PC-9 (cell line): Measurements from ENCODE around the gene NELL1. TPM values are rescaled to one million over a fixed set of nuclear protein-coding genes. Genes with fewer than 3 reads are reported as not detected.

Experiments
- BruUV-seq: library from RNA; stranded (reverse); fragments of 400-500 nt; replicated peaks from 2 replicates; lab custom pipeline; 2021; lab: Mats Ljungman, UMichigan
- CTCF ChIA-PET: fragments of 300-600 bp; sonication (Branson Sonifier 250); formaldehyde crosslinking; loops from one replicate; lab custom pipeline; 2022; ENCODE audit warnings: antibody characterized with exemption; lab: Charles Lee
- POLR2A ChIA-PET: fragments of 300-600 bp; sonication (Branson Sonifier 250); formaldehyde crosslinking; loops from one replicate; lab custom pipeline; 2022; ENCODE audit warnings: antibody characterized with exemption; ENCODE audit not compliant: unreplicated experiment; lab: Charles Lee
- DNase-seq, 2 experiments: peaks; one replicate each; pipeline versions ENCODE4 v3.0.0 to v3.0.0-alpha.2; 2015 to 2022; ENCODE audit warnings: mixed read lengths in 1 of 2
- H2AFZ ChIP-seq: fragments of 200-600 bp; sonication (generic); 2 replicates; pipeline ENCODE4 v1.8.1; 2017; ENCODE audit warnings: antibody characterized with exemption
- H3F3A ChIP-seq: fragments of 200-600 bp; sonication (generic); 2 replicates; pipeline ENCODE4 v1.8.1; 2017; ENCODE audit warnings: antibody characterized with exemption, mild to moderate bottlenecking, low read depth; ENCODE audit not compliant: insufficient read depth
- H3K27ac ChIP-seq: fragments of 200-600 bp; sonication (generic); 2 replicates; pipeline ENCODE4 v1.6.1; 2016; ENCODE audit warnings: mixed run types
- H3K27me3 ChIP-seq: fragments of 200-600 bp; sonication (generic); 2 replicates; pipeline ENCODE4 v1.6.1; 2016; ENCODE audit warnings: low read depth, mixed run types; ENCODE audit not compliant: insufficient read depth
- H3K36me3 ChIP-seq: fragments of 200-600 bp; sonication (generic); 2 replicates; pipeline ENCODE4 v1.6.1; 2016; ENCODE audit warnings: low read depth, mixed run types
- H3K4me1 ChIP-seq: fragments of 200-600 bp; sonication (generic); replicated peaks from 2 replicates; pipeline ENCODE4 v1.6.1; 2016; ENCODE audit warnings: mixed run types; ENCODE audit not compliant: insufficient read depth
- H3K4me2 ChIP-seq: fragments of 200-600 bp; sonication (generic); 2 replicates; pipeline ENCODE4 v1.6.1; 2017; ENCODE audit warnings: mixed run types
- H3K4me3 ChIP-seq: fragments of 200-600 bp; sonication (generic); 2 replicates; pipeline ENCODE4 v1.6.1; 2016; ENCODE audit warnings: mixed run types
- H3K79me2 ChIP-seq: fragments of 200-600 bp; sonication (generic); 2 replicates; pipeline ENCODE4 v1.6.1; 2017; ENCODE audit warnings: low read depth, mixed run types
- H3K9me2 ChIP-seq: fragments of 200-600 bp; sonication (generic); 2 replicates; pipeline ENCODE4 v1.8.1; 2017; ENCODE audit warnings: mild to moderate bottlenecking; ENCODE audit not compliant: insufficient read depth
- H3K9me3 ChIP-seq: fragments of 200-600 bp; sonication (generic); 2 replicates; pipeline ENCODE4 v1.8.1; 2016; ENCODE audit warnings: low read depth; ENCODE audit not compliant: insufficient read depth
- H4K20me1 ChIP-seq: fragments of 200-600 bp; sonication (generic); 2 replicates; pipeline ENCODE4 v1.8.1; 2017; ENCODE audit not compliant: insufficient read depth
- CTCF ChIP-seq: fragments of 200-600 bp; sonication (generic); conservative IDR thresholded peaks from 2 replicates; pipeline ENCODE4 v1.6.1; 2017; ENCODE audit warnings: mixed run types, antibody characterized with exemption, mild to moderate bottlenecking, moderate library complexity
- EZH2 ChIP-seq: fragments of 200-600 bp; sonication (generic); IDR thresholded peaks from 2 replicates; pipeline ENCODE4 v1.8.0; 2017; ENCODE audit warnings: antibody characterized with exemption, low read depth
- intact Hi-C: fragments of 100-400 bp; cut with micrococcal nuclease; formaldehyde crosslinking; loops from one replicate; pipeline ENCODE4 v1.10.0; 2022; ENCODE audit not compliant: unreplicated experiment
- total RNA-seq: library from RNA; stranded (reverse); gene quantifications from 2 replicates; pipeline ENCODE4 v1.2.3, GENCODE V29; 2021

The NELL1 gene
- total RNA-seq, 1 experiment from 2014 or later, result not detected

DNA sequence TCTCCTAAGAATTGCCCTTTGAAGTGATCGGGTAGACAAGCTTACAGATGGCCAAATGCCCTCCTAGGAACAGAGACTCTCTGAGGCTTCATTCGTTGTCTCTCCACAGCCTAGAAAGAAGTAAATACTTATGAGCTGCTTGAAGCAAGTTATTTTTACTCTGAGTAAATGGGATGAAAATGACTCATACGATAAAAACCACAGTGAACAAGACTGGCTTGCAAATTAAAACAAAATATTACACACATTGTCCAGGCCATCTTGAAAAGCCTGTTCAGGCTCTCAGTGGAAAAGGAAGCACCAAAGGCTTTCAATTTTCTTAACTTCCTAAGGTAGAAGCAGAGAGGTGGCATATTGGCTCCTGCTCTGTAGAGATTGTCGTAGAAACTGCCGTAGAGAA lies 294.2 kb downstream of the NELL1 start:
- no TSS peak for BruUV-seq
- Histone ChIP-seq H3K4me1 (no peaks in the 10 kb centered on the region), H2AFZ (no peak overlapping the region), H3K9me2 (no peaks in the 10 kb centered on the region), H3K36me3 (no peaks in the 10 kb centered on the region), H3K9me3 (no peaks in the 10 kb centered on the region), H3K4me3 (no peak overlapping the region), H4K20me1 (no peaks in the 10 kb centered on the region), H3K27me3 (peaks cover 5% of the 10 kb centered on the region; the same call in 1 of the 2 replicates), H3K4me2 (no peak overlapping the region), H3K79me2 (no peaks in the 10 kb centered on the region), H3F3A (no peaks in the 10 kb centered on the region), H3K27ac (no peak overlapping the region)
- intact Hi-C loops, result no loop called here
- ChIA-PET POLR2A (no interaction called here), CTCF (no interaction called here)
- no peak for DNase-seq
- TF ChIP-seq CTCF (no peak), EZH2 (no peak)

DNA sequence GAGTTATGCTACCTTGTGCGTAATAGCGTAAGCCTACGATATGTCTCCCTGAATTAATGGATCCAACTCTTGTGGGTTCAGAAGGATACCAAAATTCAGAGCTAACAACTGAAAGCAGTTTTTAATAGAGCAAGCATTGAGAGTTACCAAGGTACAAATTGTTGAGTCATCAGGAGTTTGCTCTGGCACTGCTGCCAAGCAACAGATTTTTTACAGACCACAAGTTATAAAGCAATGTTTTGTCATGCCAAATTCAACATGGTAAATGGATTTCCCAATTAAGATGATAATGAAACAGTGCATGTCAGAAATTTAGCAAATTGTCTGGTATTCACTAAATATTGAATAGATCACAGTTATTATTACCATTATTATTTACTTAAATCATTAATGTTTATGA lies 295.6 kb downstream of the NELL1 start:
- Histone ChIP-seq H4K20me1 (no peaks in the 10 kb centered on the region), H3K4me3 (no peak overlapping the region), H3K4me1 (no peaks in the 10 kb centered on the region), H3K27me3 (no peaks in the 10 kb centered on the region; the same call in 1 of the 2 replicates), H3K4me2 (no peak overlapping the region), H3K9me2 (no peaks in the 10 kb centered on the region), H3K9me3 (no peaks in the 10 kb centered on the region), H3K79me2 (no peaks in the 10 kb centered on the region), H2AFZ (no peak overlapping the region), H3K27ac (no peak overlapping the region), H3K36me3 (no peaks in the 10 kb centered on the region), H3F3A (no peaks in the 10 kb centered on the region)
- ChIA-PET POLR2A (no interaction called here), CTCF (no interaction called here)
- intact Hi-C loops, result no loop called here
- TF ChIP-seq CTCF (no peak), EZH2 (no peak)
- BruUV-seq, result no TSS peak
- DNase-seq, result no peak

DNA sequence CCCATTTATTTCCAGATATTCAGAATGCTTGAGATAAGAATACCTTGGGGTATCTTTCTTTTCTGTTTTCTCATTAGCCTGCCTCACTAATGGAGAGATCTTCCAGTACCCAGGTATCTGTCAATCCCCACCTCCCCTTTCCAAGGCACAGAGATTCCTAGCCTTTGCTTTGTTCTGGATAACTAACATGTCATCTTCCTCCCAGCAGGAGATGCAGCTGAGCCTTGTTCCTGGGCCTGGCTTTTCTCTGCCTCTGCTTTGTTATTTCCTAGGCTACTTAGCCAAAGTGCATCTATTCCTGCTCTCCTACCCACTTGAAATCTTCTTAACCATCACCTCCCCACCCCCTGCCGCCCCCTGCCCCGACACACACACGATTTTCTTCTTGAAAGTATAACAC lies 297.1 kb downstream of the NELL1 start:
- Histone ChIP-seq H3K9me2 (no peaks in the 10 kb centered on the region), H3F3A (no peaks in the 10 kb centered on the region), H3K4me2 (no peak overlapping the region), H4K20me1 (no peaks in the 10 kb centered on the region), H2AFZ (no peak overlapping the region), H3K4me1 (no peaks in the 10 kb centered on the region), H3K4me3 (no peak overlapping the region), H3K27me3 (no peaks in the 10 kb centered on the region; the same call in 1 of the 2 replicates), H3K79me2 (no peaks in the 10 kb centered on the region), H3K27ac (no peak overlapping the region), H3K36me3 (no peaks in the 10 kb centered on the region), H3K9me3 (no peaks in the 10 kb centered on the region)
- TF ChIP-seq CTCF (no peak), EZH2 (no peak)
- no TSS peak for BruUV-seq
- DNase-seq, result no peak
- ChIA-PET CTCF (interaction anchor here (0.6 kb wide), 1 partner anchor 1361 kb away, joined by 7 read pairs; no protein-coding TSS in a partner anchor), POLR2A (no interaction called here)
- intact Hi-C loops, result no loop called here
